COLO829 (cell line): ENCODE results near the gene VAV2.

Experiments used
- DNase-seq: peaks from one replicate; pipeline ENCODE4 v3.0.0; 2012; ENCODE audit warnings: low spot score

VAV2 gene

GRCh38 chr9:133780962-133781827 is 210.9 kb downstream of the VAV2 start:
- DNase-seq: no peak

GRCh38 chr9:133780404-133780945 is 211.6 kb downstream of the VAV2 start:
- no peak for DNase-seq

GRCh38 chr9:133779516-133780403 is 212.4 kb downstream of the VAV2 start:
- no peak for DNase-seq

GRCh38 chr9:133779081-133779480 is 213.0 kb downstream of the VAV2 start:
- no peak for DNase-seq

- no peak for DNase-seq
These were observed 213.6 kb downstream of the VAV2 start for GRCh38 chr9:133778336-133779013.

GRCh38 chr9:133777871-133778270 is 214.3 kb downstream of the VAV2 start:
- DNase-seq: no peak

GRCh38 chr9:133777068-133777791 is 214.9 kb downstream of the VAV2 start:
- DNase-seq: no peak

- DNase-seq: no peak
These were observed 215.9 kb downstream of the VAV2 start for GRCh38 chr9:133775951-133776905.

GRCh38 chr9:133775291-133775690 is 216.8 kb downstream of the VAV2 start:
- no peak for DNase-seq

GRCh38 chr9:133774799-133775198 is 217.3 kb downstream of the VAV2 start:
- no peak for DNase-seq

GRCh38 chr9:133773889-133774655 is 218.1 kb downstream of the VAV2 start:
- DNase-seq: no peak

GRCh38 chr9:133772581-133772980 is 219.5 kb downstream of the VAV2 start:
- no peak for DNase-seq

- no peak for DNase-seq
These were observed 220.3 kb downstream of the VAV2 start for GRCh38 chr9:133771486-133772482.

- DNase-seq: no peak
These were observed 221.9 kb downstream of the VAV2 start for GRCh38 chr9:133770076-133770777.

- DNase-seq: no peak
These were observed 222.5 kb downstream of the VAV2 start for GRCh38 chr9:133769511-133770075.

- no peak for DNase-seq
These were observed 223.1 kb downstream of the VAV2 start for GRCh38 chr9:133768859-133769510.
